ENCODE data around the gene BRME1.

Gene BRME1

GRCh38 chr19:13864667-13865570, 41.0 kb downstream of the BRME1 start (continued):
- TF ChIP-seq ZNF692 (tag by site-specific recombination; IDR thresholded peaks at IDR 0.05), result peak; percentile 83
- 0 out of 2 replicates have a peak, but pooled peaks have one; percentile 55 for TF ChIP-seq ZNF2 (tag by site-specific recombination; IDR thresholded peaks at IDR 0.05)
- no peak for TF ChIP-seq SP3 (tag by site-specific recombination; IDR thresholded peaks at IDR 0.05)
- peak; percentile 34; the same call in 1 of the 2 replicates for TF ChIP-seq ZFP69B (tag by site-specific recombination; IDR thresholded peaks at IDR 0.05)
- TF ChIP-seq EGR2 (tag by site-specific recombination; IDR thresholded peaks at IDR 0.05; ENCODE audit: low read depth), result peak; percentile 28; the same call in 1 of the 2 replicates
- TF ChIP-seq YY1 (tag by site-specific recombination; IDR thresholded peaks at IDR 0.05), result no peak
- peak; percentile 68 for TF ChIP-seq ZNF335 (tag by site-specific recombination; conservative IDR thresholded peaks at IDR 0.05)
- no peak for TF ChIP-seq ZFP41 (tag by site-specific recombination; IDR thresholded peaks at IDR 0.05; ENCODE audit: borderline replicate concordance)
- TF ChIP-seq ZNF837 (tag by site-specific recombination; IDR thresholded peaks at IDR 0.05), result no peak
- TF ChIP-seq ZXDB (tag by site-specific recombination; IDR thresholded peaks at IDR 0.05), result peak; percentile 61; the same call in 1 of the 2 replicates
- TF ChIP-seq ZNF791 (tag by site-specific recombination; IDR thresholded peaks at IDR 0.05), result no peak
- TF ChIP-seq GLIS1 (tag by site-specific recombination; IDR thresholded peaks at IDR 0.05), result peak; percentile 32
- TF ChIP-seq ZFP3 (tag by site-specific recombination; IDR thresholded peaks at IDR 0.05; ENCODE audit: low read depth), result no peak
- no peak for TF ChIP-seq ZNF184 (tag by site-specific recombination; IDR thresholded peaks at IDR 0.05)
- TF ChIP-seq HOXA7 (CRISPR knock-in tag; IDR thresholded peaks at IDR 0.05; ENCODE audit: borderline replicate concordance), result no peak
- TF ChIP-seq ZNF146 (tag by site-specific recombination; IDR thresholded peaks at IDR 0.05), result no peak
- TF ChIP-seq ZNF10 (tag by site-specific recombination; IDR thresholded peaks at IDR 0.05), result no peak
- TF ChIP-seq ZBTB1 (tag by site-specific recombination; IDR thresholded peaks at IDR 0.05), result no peak
- TF ChIP-seq ZNF140 (tag by site-specific recombination; IDR thresholded peaks at IDR 0.05), result no peak
- TF ChIP-seq GLIS2 (tag by site-specific recombination; IDR thresholded peaks at IDR 0.05), result peak; percentile 44; the same call in 1 of the 2 replicates
- TF ChIP-seq ELK4 (IDR thresholded peaks at IDR 0.05; ENCODE audit: borderline replicate concordance, low read depth, low read length), result no peak
- no peak for TF ChIP-seq SALL2 (tag by site-specific recombination; IDR thresholded peaks at IDR 0.05; ENCODE audit: borderline replicate concordance)
- TF ChIP-seq ZNF138 (tag by site-specific recombination; IDR thresholded peaks at IDR 0.05; ENCODE audit: borderline replicate concordance), result no peak
- 0 out of 2 replicates have a peak, but pooled peaks have one; percentile 23 for TF ChIP-seq ZNF561 (tag by site-specific recombination; IDR thresholded peaks at IDR 0.05; ENCODE audit: borderline replicate concordance)
- peak; percentile 84 for TF ChIP-seq ZBTB8A (tag by site-specific recombination; IDR thresholded peaks at IDR 0.05)
- TF ChIP-seq ZNF362 (tag by site-specific recombination; IDR thresholded peaks at IDR 0.05), result no peak
- no peak for TF ChIP-seq RBAK (tag by site-specific recombination; IDR thresholded peaks at IDR 0.05)
- 0 out of 2 replicates have a peak, but pooled peaks have one; percentile 17 for TF ChIP-seq SP7 (tag by site-specific recombination; IDR thresholded peaks at IDR 0.05)
- no peak for TF ChIP-seq ZNF350 (tag by site-specific recombination; IDR thresholded peaks at IDR 0.05)
- peak; percentile 60 for TF ChIP-seq ZBTB26 (tag by site-specific recombination; optimal IDR thresholded peaks at IDR 0.05)
- TF ChIP-seq ATF2 (tag by site-specific recombination; IDR thresholded peaks at IDR 0.05; ENCODE audit: low read depth), result no peak
- no peak for TF ChIP-seq ZNF112 (tag by site-specific recombination; IDR thresholded peaks at IDR 0.05)

Measured in HEK293 (cell line).